SU-DHL-6 (cell line): Measurements from ENCODE around the gene GSS.

ENCODE experiments used
- H2AFZ ChIP-seq: fragments of 200-600 bp; sonication (generic); 2 replicates; pipeline ENCODE4 v1.6.1; 2014; ENCODE audit warnings: low read depth, mild to moderate bottlenecking, moderate library complexity, mixed read lengths, antibody characterized with exemption, low read length; ENCODE audit not compliant: severe bottlenecking
- H3F3A ChIP-seq: fragments of 200-600 bp; shearing (Covaris generic); 2 replicates; pipeline ENCODE4 v1.6.0; 2016; ENCODE audit warnings: antibody characterized with exemption, mild to moderate bottlenecking; ENCODE audit not compliant: insufficient read depth
- H3K27ac ChIP-seq: fragments of 200-600 bp; sonication (generic); 2 replicates; pipeline ENCODE4 v1.5.1; 2016; ENCODE audit warnings: low read depth, mild to moderate bottlenecking, low read length, moderate library complexity, mixed read lengths
- H3K27me3 ChIP-seq: fragments of 200-600 bp; sonication (generic), shearing (Covaris generic); 2 replicates; pipeline ENCODE4 v1.6.0; 2014; ENCODE audit warnings: mild to moderate bottlenecking, low read length
- H3K36me3 ChIP-seq: fragments of 200-600 bp; sonication (generic); 2 replicates; pipeline ENCODE4 v1.6.1; 2014; ENCODE audit warnings: mild to moderate bottlenecking, low read length, mixed read lengths
- H3K4me2 ChIP-seq: fragments of 300-600, 200-600 bp; shearing (Covaris generic), sonication (generic); 2 replicates; pipeline ENCODE4 v1.6.0; 2014; ENCODE audit warnings: low read length, low read depth, mild to moderate bottlenecking; ENCODE audit not compliant: poor library complexity, severe bottlenecking
- H3K4me3 ChIP-seq: fragments of 200-600 bp; sonication (generic); 2 replicates; pipeline ENCODE4 v1.5.1; 2014; ENCODE audit warnings: antibody characterized with exemption, low read length, mild to moderate bottlenecking, mixed read lengths; ENCODE audit not compliant: insufficient read depth, poor library complexity, severe bottlenecking
- H3K79me2 ChIP-seq: fragments of 200-600 bp; sonication (generic); 2 replicates; pipeline ENCODE4 v1.6.1; 2014; ENCODE audit warnings: mild to moderate bottlenecking, low read length, moderate library complexity; ENCODE audit not compliant: insufficient read depth
- H3K9ac ChIP-seq: fragments of 200-600 bp; sonication (generic); 2 replicates; pipeline ENCODE4 v1.7.0; 2014; ENCODE audit warnings: mild to moderate bottlenecking, low read length
- H3K9me2 ChIP-seq: fragments of 200-600 bp; sonication (generic); replicated peaks from 2 replicates; pipeline ENCODE4 v1.6.1; 2014; ENCODE audit warnings: low read length; ENCODE audit not compliant: insufficient read depth
- H3K9me3 ChIP-seq: fragments of 200-600 bp; sonication (generic); 2 replicates; pipeline ENCODE4 v1.6.1; 2014; ENCODE audit warnings: low read length, mixed read lengths; ENCODE audit not compliant: insufficient read depth
- H4K20me1 ChIP-seq: fragments of 200-600 bp; sonication (generic); 2 replicates; pipeline ENCODE4 v1.6.1; 2014; ENCODE audit warnings: low read depth, mild to moderate bottlenecking, antibody characterized with exemption, low read length, moderate library complexity, mixed read lengths
- EZH2phosphoT487 ChIP-seq: fragments of 200-600 bp; sonication (generic), shearing (Covaris generic); conservative IDR thresholded peaks from 2 replicates; pipeline ENCODE4 v1.6.1; 2018; ENCODE audit warnings: mild to moderate bottlenecking, antibody characterized with exemption, low read length, moderate library complexity, mixed read lengths
- TF ChIP-seq, protein P1 (sequence below): fragments of 200-600 bp; sonication (generic); IDR thresholded peaks from one replicate; pipeline ENCODE4 v1.5.1; 2017; ENCODE audit warnings: antibody characterized with exemption, mild to moderate bottlenecking, low read length, moderate library complexity; ENCODE audit not compliant: insufficient read depth, poor library complexity, severe bottlenecking

Gene GSS

DNA sequence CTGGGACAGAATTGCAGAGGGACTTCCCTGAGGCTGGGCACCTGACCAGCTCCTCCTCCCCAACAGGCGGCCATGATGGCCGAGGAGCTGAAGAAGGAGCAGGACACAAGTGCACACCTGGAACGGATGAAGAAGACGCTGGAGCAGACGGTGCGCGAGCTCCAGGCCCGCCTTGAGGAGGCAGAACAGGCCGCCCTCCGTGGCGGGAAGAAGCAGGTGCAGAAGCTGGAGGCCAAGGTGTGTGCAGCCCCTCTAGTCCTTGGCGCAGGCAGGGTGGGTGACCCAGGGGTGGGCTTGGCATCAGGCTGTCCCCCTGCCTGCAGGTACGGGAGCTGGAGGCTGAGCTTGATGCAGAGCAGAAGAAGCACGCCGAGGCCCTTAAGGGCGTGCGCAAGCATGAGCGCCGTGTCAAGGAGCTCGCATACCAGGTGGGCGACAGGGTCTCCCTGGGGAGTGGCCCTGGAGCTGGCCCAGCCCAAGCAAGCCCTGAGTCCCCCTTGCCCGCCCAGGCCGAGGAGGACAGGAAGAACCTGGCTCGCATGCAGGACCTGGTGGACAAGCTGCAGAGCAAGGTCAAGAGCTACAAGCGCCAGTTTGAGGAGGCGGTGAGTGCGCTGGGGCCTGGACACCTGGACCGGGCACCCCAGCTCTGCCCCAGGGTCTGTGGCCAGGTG is 45.5 kb upstream of the GSS start:
- no peak for TF ChIP-seq EZH2phosphoT487
- TF ChIP-seq, protein P1, sequence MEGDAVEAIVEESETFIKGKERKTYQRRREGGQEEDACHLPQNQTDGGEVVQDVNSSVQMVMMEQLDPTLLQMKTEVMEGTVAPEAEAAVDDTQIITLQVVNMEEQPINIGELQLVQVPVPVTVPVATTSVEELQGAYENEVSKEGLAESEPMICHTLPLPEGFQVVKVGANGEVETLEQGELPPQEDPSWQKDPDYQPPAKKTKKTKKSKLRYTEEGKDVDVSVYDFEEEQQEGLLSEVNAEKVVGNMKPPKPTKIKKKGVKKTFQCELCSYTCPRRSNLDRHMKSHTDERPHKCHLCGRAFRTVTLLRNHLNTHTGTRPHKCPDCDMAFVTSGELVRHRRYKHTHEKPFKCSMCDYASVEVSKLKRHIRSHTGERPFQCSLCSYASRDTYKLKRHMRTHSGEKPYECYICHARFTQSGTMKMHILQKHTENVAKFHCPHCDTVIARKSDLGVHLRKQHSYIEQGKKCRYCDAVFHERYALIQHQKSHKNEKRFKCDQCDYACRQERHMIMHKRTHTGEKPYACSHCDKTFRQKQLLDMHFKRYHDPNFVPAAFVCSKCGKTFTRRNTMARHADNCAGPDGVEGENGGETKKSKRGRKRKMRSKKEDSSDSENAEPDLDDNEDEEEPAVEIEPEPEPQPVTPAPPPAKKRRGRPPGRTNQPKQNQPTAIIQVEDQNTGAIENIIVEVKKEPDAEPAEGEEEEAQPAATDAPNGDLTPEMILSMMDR = no peak
- H3K27me3 ChIP-seq = no peaks in the 10 kb centered on the region
- H3K4me3 ChIP-seq = no peak overlapping the region
- no peaks in the 10 kb centered on the region for H4K20me1 ChIP-seq
- no peaks in the 10 kb centered on the region for H3K79me2 ChIP-seq
- no peak overlapping the region for H3K4me2 ChIP-seq
- no peaks in the 10 kb centered on the region for H3K9me2 ChIP-seq
- no peaks in the 10 kb centered on the region for H3F3A ChIP-seq
- no peaks in the 10 kb centered on the region for H3K36me3 ChIP-seq
- H3K9me3 ChIP-seq = no peaks in the 10 kb centered on the region
- no peak overlapping the region for H2AFZ ChIP-seq
- H3K9ac ChIP-seq = no peak overlapping the region
- H3K27ac ChIP-seq = no peak overlapping the region

GRCh38 chr20:35000311-35000921 is 44.8 kb upstream of the GSS start:
- no peaks in the 10 kb centered on the region for H3K36me3 ChIP-seq

GRCh38 chr20:34999782-35000181 is 44.2 kb upstream of the GSS start:
- H3F3A ChIP-seq = no peaks in the 10 kb centered on the region
- TF ChIP-seq, protein P1 = no peak
- TF ChIP-seq EZH2phosphoT487 = no peak
- H3K27me3 ChIP-seq = no peaks in the 10 kb centered on the region
- no peaks in the 10 kb centered on the region for H3K9me3 ChIP-seq
- no peak overlapping the region for H3K27ac ChIP-seq
- H3K36me3 ChIP-seq = no peaks in the 10 kb centered on the region
- no peak overlapping the region for H2AFZ ChIP-seq
- no peaks in the 10 kb centered on the region for H4K20me1 ChIP-seq
- H3K4me2 ChIP-seq = no peak overlapping the region
- H3K79me2 ChIP-seq = no peaks in the 10 kb centered on the region
- H3K4me3 ChIP-seq = no peak overlapping the region
- H3K9me2 ChIP-seq = no peaks in the 10 kb centered on the region
- H3K9ac ChIP-seq = no peak overlapping the region

More at GRCh38 chr20:35000311-35000921, 44.8 kb upstream of the GSS start:
- Histone ChIP-seq H4K20me1 (no peaks in the 10 kb centered on the region), H2AFZ (no peak overlapping the region), H3K79me2 (no peaks in the 10 kb centered on the region), H3F3A (no peaks in the 10 kb centered on the region), H3K4me3 (no peak overlapping the region), H3K4me2 (no peak overlapping the region), H3K27ac (no peak overlapping the region), H3K9me3 (no peaks in the 10 kb centered on the region), H3K27me3 (no peaks in the 10 kb centered on the region), H3K9me2 (no peaks in the 10 kb centered on the region), H3K9ac (no peak overlapping the region)
- no peak for TF ChIP-seq EZH2phosphoT487
- TF ChIP-seq, protein P1 = no peak
